PFSK-1 (cell line): ENCODE results near the gene TK1.
A peak's percentile ranks its signal among the peaks of the same experiment; 100 is the strongest.

Source experiments
- FOXP2 ChIP-seq: optimal IDR thresholded peaks from 2 replicates; pipeline ENCODE3; 2011; ENCODE audit warnings: borderline replicate concordance, control low read depth, inconsistent platforms; ENCODE audit not compliant: insufficient read depth; ENCODE audit errors: extremely low read length, extremely low read depth
- POLR2AphosphoS5 ChIP-seq: IDR thresholded peaks from 2 replicates; pipeline ENCODE4 v1.6.1; 2012; ENCODE audit warnings: low read depth, mild to moderate bottlenecking, control low read depth, low read length, moderate library complexity
- SIN3A ChIP-seq: IDR thresholded peaks from 2 replicates; pipeline ENCODE4 v1.6.1; 2012; ENCODE audit warnings: mild to moderate bottlenecking, low read length, moderate library complexity, borderline replicate concordance; ENCODE audit not compliant: insufficient read depth
- TAF1 ChIP-seq: IDR thresholded peaks from 2 replicates; pipeline ENCODE4 v1.6.1; 2012; ENCODE audit warnings: low read length, control low read depth, borderline replicate concordance; ENCODE audit not compliant: insufficient read depth
- TF ChIP-seq, protein P1 (sequence below), 2 experiments: IDR thresholded peaks; 2 replicates each; pipeline versions ENCODE4 v1.6.1 to v1.8.0; 2011 to 2012; ENCODE audit warnings: low read depth in 2 of 2, low read length in 2 of 2, control low read depth in 1 of 2, inconsistent platforms in 1 of 2, mild to moderate bottlenecking in 1 of 2, moderate library complexity in 1 of 2; ENCODE audit not compliant: insufficient read depth in 1 of 2

Gene TK1

DNA sequence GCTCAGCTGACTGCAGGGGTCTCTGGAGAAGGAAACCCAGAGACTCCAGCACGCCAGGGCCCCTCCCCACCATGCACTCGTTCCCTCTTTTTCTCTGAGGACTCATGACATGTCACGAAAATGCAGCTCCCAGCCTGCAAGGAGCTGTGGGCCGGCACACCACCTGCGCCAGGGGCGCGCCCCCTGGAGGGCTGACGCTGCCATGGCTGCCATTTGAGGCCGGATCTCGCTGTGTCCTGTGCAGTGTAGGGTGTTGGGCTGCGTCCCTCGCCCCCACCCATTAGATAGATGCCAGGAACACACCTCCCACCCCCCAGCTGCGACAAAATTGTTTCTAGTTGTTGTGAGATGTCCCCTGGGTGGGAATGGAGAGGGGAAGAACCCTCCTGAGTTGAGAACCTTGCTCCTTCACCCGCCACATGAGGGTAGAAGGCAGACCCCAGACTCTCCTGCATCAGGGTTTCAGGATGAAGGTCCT lies 10.3 kb downstream of the TK1 start:
- TF ChIP-seq FOXP2 (peak; percentile 73), POLR2AphosphoS5 (no peak)

GRCh38 chr17:78175643-78175981 lies 11.2 kb downstream of the TK1 start:
- TF ChIP-seq TAF1 (no peak), POLR2AphosphoS5 (no peak), FOXP2 (no peak), SIN3A (no peak)
- TF ChIP-seq, protein P1, sequence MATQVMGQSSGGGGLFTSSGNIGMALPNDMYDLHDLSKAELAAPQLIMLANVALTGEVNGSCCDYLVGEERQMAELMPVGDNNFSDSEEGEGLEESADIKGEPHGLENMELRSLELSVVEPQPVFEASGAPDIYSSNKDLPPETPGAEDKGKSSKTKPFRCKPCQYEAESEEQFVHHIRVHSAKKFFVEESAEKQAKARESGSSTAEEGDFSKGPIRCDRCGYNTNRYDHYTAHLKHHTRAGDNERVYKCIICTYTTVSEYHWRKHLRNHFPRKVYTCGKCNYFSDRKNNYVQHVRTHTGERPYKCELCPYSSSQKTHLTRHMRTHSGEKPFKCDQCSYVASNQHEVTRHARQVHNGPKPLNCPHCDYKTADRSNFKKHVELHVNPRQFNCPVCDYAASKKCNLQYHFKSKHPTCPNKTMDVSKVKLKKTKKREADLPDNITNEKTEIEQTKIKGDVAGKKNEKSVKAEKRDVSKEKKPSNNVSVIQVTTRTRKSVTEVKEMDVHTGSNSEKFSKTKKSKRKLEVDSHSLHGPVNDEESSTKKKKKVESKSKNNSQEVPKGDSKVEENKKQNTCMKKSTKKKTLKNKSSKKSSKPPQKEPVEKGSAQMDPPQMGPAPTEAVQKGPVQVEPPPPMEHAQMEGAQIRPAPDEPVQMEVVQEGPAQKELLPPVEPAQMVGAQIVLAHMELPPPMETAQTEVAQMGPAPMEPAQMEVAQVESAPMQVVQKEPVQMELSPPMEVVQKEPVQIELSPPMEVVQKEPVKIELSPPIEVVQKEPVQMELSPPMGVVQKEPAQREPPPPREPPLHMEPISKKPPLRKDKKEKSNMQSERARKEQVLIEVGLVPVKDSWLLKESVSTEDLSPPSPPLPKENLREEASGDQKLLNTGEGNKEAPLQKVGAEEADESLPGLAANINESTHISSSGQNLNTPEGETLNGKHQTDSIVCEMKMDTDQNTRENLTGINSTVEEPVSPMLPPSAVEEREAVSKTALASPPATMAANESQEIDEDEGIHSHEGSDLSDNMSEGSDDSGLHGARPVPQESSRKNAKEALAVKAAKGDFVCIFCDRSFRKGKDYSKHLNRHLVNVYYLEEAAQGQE (IDR thresholded peaks at IDR 0.05; ENCODE audit: insufficient read depth in 1 of 2, low read depth in 2 of 2, low read length in 2 of 2) = no peak

- peak; percentile 15; the same call in 1 of the 2 replicates for TF ChIP-seq POLR2AphosphoS5
- TF ChIP-seq, protein P1 (IDR thresholded peaks at IDR 0.05; ENCODE audit: insufficient read depth in 1 of 2, low read depth in 2 of 2, low read length in 2 of 2) = no peak
These were observed 11.8 kb downstream of the TK1 start for GRCh38 chr17:78174870-78175642.

DNA sequence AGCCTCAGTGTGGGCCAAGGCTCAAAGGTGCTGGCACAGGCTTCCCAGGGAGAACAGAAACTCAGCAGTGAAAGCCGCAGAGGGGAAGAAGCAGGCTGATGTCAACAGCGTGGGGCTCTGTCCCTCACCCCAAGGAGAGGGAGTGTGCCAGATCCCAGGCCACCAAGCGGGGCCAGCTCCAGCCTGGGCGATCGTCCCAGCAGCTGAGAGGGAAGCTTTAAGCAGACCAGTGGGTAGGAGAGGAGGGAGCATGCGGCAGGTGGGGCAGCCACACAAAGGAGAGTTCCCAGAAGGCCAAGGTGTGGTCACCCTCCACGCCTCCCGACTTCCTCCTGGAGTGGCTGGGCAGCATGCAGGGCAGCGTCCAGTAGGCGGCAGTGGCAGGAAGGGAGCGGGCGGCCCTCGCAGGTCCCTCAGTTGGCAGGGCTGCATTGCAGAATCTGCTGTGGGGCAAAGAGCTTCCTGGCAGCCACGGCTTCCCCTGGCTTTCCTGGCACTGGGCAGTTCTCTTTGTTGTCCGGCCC lies 12.4 kb downstream of the TK1 start:
- TF ChIP-seq, protein P1 (IDR thresholded peaks at IDR 0.05; ENCODE audit: insufficient read depth in 1 of 2, low read depth in 2 of 2, low read length in 2 of 2) = no peak
- TF ChIP-seq SIN3A = no peak
- no peak for TF ChIP-seq FOXP2
- no peak for TF ChIP-seq TAF1
- no peak for TF ChIP-seq POLR2AphosphoS5

DNA sequence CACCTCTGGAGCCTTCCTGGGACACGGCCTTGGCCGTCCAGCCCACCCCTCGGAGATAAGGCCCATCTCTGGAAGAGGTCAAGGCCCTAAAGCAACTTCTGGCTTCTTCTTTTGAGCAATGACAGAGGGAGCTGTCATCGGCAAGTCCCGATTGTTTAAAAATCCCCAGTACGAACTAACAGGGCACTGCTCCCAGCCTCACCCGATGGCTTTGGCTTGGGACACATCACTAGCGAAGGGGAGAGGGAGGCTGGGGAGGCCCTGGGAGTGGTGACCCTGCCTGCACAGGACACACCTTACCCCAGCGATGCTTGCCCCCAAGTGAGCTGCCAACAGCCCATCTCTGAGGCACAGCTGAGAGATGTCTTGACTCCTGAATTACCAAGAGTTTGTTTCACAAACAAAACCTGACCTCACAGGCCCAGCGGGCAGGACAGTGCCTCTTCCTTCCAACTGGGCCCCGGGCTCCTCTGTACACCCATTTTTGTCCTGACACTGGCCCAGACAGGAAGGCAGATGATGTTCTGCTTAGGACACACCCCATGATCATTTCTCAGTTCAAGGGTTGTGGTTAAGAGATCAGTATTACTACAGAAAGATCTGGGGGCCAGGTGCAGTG lies 13.6 kb downstream of the TK1 start:
- TF ChIP-seq FOXP2 (no peak), TAF1 (no peak), POLR2AphosphoS5 (no peak), SIN3A (no peak)
- TF ChIP-seq, protein P1 (IDR thresholded peaks at IDR 0.05; ENCODE audit: insufficient read depth in 1 of 2, low read depth in 2 of 2, low read length in 2 of 2) = no peak
